GM12864 (cell line): Measurements from ENCODE around the gene RNPEPL1.

ENCODE experiments used
- DNase-seq: peaks from one replicate; pipeline ENCODE4 v3.0.0-alpha.2; 2011; ENCODE audit warnings: low read depth
- H3K4me3 ChIP-seq: 2 replicates; pipeline ENCODE4 v1.5.1; 2011; ENCODE audit warnings: mild to moderate bottlenecking, low read depth, low read length, control low read depth
- TF ChIP-seq, protein P1 (sequence below): IDR thresholded peaks from 2 replicates; pipeline ENCODE4 v1.5.1; 2011; ENCODE audit warnings: low read depth, mild to moderate bottlenecking, moderate library complexity, low read length, control low read depth, inconsistent platforms; ENCODE audit errors: missing control alignments

The RNPEPL1 gene

DNA sequence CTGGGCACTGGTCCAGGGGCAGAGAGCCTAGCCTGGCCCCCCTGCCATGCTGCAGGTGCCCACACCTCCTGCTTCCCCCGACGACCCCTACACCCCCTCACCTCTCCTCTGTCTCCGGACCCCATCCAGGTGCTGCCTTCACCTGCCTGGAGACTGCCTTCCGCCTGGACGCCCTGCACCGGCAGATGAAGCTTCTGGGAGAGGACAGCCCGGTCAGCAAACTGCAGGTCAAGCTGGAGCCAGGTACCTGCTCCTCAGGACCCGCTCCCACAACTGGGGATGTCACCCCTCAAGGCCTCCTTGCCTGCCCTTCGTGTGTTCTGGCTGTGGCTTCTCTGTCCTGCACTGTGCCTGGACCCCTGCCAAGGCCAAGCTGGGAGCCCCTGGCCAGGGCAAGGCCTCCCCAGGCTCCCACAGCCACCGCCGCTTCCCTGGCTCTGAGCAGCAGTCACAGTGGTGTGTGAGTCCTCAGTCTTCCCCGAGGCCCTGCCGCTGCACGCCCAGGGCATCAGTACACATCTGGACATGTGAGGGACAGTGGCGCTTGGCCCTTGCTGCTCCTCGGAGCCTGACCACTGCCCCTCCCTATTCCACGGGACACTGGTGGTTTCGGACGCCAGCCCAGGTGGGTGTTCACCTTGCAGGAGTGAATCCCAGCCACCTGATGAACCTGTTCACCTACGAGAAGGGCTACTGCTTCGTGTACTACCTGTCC, 6.3 kb downstream of the RNPEPL1 start:
- DNase-seq: no peak
- H3K4me3 ChIP-seq: no peak overlapping the region
- TF ChIP-seq, protein P1, sequence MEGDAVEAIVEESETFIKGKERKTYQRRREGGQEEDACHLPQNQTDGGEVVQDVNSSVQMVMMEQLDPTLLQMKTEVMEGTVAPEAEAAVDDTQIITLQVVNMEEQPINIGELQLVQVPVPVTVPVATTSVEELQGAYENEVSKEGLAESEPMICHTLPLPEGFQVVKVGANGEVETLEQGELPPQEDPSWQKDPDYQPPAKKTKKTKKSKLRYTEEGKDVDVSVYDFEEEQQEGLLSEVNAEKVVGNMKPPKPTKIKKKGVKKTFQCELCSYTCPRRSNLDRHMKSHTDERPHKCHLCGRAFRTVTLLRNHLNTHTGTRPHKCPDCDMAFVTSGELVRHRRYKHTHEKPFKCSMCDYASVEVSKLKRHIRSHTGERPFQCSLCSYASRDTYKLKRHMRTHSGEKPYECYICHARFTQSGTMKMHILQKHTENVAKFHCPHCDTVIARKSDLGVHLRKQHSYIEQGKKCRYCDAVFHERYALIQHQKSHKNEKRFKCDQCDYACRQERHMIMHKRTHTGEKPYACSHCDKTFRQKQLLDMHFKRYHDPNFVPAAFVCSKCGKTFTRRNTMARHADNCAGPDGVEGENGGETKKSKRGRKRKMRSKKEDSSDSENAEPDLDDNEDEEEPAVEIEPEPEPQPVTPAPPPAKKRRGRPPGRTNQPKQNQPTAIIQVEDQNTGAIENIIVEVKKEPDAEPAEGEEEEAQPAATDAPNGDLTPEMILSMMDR: no peak

DNA sequence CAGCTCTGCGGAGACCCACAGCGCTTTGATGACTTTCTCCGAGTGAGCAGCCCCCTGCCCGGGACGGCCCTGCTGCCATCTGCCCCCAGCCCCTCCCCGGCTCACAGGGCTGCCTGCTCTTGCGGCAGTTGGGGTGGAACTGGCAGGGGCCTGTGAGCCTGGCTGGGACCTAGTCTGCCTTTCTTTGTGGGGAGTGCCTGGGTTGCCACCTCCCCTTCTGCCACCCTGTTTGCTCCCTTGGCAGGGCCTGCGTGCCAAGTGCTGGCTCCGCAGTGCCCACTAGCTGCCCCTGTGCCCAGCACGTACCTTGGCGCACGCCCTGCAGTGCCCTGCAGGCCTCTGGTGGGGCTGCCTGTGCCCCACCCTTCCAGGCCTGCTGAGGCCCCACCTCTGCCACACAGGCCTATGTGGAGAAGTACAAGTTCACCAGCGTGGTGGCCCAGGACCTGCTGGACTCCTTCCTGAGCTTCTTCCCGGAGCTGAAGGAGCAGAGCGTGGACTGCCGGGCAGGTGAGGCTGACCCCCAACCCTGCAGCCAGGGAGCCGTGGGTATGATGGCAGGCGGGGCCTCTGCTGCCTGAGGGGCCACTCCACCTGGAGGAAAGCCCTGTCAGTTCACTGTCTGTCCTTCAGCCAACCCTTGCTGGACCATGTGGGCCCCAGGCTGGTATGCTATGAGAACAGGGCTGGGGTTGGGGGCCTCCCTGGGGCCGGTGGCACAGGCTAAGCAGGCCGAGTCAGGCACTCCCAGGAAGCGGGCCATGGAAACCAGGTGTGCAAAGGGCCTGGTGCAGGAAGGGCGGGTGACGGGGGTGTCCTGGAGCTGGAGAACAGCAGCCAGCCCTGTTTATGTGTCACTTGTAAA, 7.0 kb downstream of the RNPEPL1 start:
- TF ChIP-seq, protein P1: no peak
- no peak for DNase-seq
- no peak overlapping the region for H3K4me3 ChIP-seq

DNA sequence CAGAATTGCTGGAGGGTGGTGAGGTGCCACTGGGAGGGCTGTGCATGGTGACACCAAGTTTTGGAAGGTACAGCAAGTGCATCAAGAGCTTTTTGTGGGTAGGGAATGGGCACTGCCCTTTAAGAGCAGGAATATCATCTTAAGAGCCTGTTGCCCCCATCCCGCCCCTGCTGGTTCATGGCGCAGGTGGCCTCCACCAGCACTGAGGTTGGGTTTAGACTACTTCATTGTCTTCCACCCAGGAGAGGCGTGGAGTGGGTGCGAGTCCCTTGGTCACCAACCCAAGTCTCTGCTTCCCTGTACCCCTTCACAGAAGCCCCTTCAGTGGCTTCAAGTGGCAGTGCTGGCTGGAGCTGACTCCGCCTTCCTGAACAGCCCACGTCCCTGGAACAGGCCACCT, 7.8 kb downstream of the RNPEPL1 start:
- TF ChIP-seq, protein P1: no peak
- H3K4me3 ChIP-seq: no peak overlapping the region
- DNase-seq: no peak

DNA sequence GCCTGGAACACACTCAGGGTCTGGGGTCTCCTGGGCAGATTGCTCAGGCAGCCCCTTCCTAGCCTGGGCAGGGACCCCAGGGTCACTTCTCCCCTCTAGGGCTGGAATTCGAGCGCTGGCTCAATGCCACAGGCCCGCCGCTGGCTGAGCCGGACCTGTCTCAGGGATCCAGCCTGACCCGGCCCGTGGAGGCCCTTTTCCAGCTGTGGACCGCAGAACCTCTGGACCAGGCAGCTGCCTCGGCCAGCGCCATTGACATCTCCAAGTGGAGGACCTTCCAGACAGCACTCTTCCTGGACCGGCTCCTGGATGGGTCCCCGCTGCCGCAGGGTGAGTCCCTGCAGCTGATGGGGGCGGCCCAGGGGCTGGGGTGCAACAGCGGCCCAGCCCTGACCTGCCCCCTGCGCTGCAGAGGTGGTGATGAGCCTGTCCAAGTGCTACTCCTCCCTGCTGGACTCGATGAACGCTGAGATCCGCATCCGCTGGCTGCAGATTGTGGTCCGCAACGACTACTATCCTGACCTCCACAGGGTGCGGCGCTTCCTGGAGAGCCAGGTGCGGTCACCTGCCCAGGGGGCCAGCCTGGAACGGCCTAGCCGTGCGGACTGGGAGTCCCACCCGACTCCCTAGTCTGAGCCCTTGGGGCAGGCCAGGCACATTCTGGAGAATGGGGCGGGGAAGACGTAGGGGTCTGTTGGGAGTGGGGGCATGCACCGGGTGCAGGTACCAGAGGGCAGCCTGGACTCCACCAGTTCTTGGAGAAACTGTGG, 8.3 kb downstream of the RNPEPL1 start:
- no peak overlapping the region for H3K4me3 ChIP-seq
- DNase-seq: no peak
- TF ChIP-seq, protein P1: no peak

DNA sequence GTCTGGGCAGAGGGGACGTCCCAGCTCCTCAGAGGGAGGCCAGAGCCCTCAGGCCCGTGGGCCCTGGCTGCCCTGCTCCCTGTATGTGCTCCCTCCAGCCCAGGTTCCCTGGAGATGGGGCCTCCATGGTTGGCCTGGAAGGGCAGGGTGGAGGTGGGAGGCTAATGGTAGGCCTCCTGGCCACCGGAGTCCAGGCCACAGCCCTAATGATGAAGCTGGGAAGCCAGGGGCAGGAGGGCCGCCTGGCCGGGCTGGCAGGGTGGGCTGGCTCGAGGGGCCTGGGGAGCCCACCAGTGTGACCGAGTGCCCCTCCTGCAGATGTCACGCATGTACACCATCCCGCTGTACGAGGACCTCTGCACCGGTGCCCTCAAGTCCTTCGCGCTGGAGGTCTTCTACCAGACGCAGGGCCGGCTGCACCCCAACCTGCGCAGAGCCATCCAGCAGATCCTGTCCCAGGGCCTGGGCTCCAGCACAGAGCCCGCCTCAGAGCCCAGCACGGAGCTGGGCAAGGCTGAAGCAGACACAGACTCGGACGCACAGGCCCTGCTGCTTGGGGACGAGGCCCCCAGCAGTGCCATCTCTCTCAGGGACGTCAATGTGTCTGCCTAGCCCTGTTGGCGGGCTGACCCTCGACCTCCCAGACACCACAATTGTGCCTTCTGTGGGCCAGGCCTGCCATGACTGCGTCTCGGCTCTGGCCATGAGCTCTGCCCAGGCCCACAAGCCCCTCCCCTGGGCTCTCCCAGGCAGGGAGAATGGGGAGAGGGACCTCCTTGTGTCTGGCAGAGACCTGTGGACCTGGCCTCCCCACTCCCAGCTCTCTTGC, 9.2 kb downstream of the RNPEPL1 start:
- no peak for DNase-seq
- H3K4me3 ChIP-seq: no peak overlapping the region
- TF ChIP-seq, protein P1: no peak

- H3K4me3 ChIP-seq: no peak overlapping the region
- TF ChIP-seq, protein P1: no peak
- no peak for DNase-seq
These were observed 9.8 kb downstream of the RNPEPL1 start for GRCh38 chr2:240578110-240578450.
